GM12873 (cell line): ENCODE data around the gene PRKAG1.

Experiments used
- TF ChIP-seq, protein P1 (sequence below): IDR thresholded peaks from 2 replicates; pipeline ENCODE4 v1.5.1; 2012; ENCODE audit warnings: low read depth, mild to moderate bottlenecking, moderate library complexity, low read length, control low read depth; ENCODE audit not compliant: insufficient read depth; ENCODE audit errors: missing control alignments

Gene PRKAG1

GRCh38 chr12:49051777-49052438 lies 33.3 kb upstream of the PRKAG1 start:
- TF ChIP-seq, protein P1, sequence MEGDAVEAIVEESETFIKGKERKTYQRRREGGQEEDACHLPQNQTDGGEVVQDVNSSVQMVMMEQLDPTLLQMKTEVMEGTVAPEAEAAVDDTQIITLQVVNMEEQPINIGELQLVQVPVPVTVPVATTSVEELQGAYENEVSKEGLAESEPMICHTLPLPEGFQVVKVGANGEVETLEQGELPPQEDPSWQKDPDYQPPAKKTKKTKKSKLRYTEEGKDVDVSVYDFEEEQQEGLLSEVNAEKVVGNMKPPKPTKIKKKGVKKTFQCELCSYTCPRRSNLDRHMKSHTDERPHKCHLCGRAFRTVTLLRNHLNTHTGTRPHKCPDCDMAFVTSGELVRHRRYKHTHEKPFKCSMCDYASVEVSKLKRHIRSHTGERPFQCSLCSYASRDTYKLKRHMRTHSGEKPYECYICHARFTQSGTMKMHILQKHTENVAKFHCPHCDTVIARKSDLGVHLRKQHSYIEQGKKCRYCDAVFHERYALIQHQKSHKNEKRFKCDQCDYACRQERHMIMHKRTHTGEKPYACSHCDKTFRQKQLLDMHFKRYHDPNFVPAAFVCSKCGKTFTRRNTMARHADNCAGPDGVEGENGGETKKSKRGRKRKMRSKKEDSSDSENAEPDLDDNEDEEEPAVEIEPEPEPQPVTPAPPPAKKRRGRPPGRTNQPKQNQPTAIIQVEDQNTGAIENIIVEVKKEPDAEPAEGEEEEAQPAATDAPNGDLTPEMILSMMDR, result no peak

DNA sequence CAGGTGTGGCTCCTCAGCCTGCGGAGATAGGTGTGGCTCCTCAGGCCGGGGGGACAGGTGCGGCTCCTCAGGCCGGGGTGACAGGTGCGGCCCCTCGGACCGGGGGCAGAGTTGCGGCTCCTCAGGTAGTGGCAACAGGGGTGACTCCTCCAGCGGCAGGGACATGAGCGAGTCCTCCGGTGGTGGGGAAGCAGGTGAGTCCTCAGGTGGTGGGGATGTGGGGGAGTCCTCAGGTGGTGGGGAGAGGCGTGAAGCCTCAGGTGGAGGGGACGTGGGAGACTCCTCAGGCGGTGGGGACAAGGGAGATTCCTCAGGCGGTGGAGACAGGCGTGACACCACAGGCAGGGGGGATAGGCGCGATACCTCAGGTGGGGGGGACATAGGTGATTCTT lies 32.8 kb upstream of the PRKAG1 start:
- TF ChIP-seq, protein P1, result no peak

DNA sequence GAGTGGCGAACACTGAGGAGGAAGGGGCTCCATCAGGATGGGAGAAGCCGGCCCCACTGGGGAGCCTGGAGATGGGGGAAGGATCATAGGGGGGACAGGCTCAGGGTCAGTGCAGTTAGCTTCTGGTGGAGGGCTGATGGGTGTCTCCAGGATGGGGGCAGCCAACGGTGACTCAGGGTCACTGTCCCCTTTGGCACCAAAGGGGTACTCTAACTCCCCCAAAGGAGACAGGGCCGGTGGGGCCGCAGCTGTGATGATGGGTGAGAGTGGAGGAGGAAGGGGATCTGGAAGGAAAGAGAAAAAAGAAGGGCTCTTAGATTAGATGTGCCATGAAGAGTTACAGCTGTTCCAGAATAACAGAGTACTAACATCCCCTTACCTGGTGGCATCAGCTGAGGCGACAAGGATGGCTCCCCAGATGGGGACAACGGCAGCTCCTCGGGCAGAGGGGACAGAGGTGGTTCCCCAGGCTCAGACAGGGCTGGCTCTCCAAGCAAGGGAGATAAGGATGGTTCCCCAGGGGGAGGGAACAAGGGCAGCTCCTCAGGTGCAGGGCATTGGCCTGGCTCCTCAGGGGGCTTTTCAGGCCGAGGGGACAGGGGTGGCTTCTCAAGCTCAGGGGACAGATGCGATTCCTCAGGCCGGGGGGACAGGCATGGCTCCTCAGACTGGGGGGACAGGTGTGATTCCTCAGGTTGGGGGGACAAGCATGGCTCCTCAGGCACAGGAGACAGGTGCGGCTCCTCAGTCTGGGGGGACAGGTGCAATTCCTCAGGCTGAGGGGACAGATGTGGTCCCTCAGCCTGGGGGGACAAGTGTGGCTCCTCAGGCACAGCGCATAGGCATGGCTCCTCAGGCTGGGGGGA lies 32.2 kb upstream of the PRKAG1 start:
- TF ChIP-seq, protein P1, result no peak

- TF ChIP-seq, protein P1, result no peak
Measured at GRCh38 chr12:49049566-49050224, 31.1 kb upstream of the PRKAG1 start.

DNA sequence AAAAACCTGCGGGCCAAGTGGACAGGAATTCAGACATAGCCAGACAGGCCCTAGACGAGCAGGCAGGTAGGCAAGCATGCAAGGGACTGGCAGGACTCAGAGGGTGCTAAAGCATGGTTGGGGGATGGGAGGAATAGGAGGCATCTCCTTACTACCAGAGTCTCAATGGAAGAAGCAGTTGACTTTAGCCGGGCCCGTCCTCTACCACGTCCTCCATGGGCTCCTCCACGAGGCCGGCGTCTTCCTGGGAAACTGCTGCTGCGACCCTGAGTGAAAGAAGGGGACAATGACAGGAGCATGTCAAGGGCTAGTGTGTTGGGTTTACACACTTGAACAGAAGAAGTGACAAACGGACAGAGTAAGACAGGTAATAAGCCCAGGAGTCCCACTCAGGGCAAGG lies 30.4 kb upstream of the PRKAG1 start:
- TF ChIP-seq, protein P1, result no peak

- TF ChIP-seq, protein P1, result no peak
Measured at GRCh38 chr12:49046129-49046895, 27.7 kb upstream of the PRKAG1 start.
